ENCODE results near the gene BAZ1A. TPM values are rescaled to one million over a fixed set of nuclear protein-coding genes. Genes with fewer than 3 reads are reported as not detected.

The BAZ1A gene
- total RNA-seq, 1 experiment from 2014 or later: 28.2 TPM

DNA sequence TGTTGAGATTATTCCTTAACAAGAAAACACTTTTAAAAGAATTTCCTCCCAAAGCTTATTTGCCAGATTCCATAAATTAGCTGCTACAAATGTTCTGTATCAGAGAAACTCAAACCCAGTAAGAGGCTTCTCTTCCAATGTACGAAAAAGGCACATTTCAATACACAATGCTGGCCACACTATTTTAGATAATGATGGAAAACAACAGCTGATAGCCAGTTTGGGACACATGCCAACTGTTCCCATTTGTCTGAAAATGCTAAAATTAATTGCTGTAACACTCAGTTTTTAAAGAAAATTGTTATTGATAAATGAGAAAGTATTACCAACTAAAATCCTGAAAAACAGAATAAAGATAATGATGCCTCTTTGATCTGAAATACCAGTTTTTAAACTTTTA is 165.2 kb downstream of the BAZ1A start (continued):
- TF ChIP-seq, protein P1, sequence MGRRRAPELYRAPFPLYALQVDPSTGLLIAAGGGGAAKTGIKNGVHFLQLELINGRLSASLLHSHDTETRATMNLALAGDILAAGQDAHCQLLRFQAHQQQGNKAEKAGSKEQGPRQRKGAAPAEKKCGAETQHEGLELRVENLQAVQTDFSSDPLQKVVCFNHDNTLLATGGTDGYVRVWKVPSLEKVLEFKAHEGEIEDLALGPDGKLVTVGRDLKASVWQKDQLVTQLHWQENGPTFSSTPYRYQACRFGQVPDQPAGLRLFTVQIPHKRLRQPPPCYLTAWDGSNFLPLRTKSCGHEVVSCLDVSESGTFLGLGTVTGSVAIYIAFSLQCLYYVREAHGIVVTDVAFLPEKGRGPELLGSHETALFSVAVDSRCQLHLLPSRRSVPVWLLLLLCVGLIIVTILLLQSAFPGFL (CRISPR knock-in tag; IDR thresholded peaks at IDR 0.05; ENCODE audit: borderline replicate concordance): no peak
- no peak for TF ChIP-seq TEAD1 (CRISPR knock-in tag; IDR thresholded peaks at IDR 0.05)

DNA sequence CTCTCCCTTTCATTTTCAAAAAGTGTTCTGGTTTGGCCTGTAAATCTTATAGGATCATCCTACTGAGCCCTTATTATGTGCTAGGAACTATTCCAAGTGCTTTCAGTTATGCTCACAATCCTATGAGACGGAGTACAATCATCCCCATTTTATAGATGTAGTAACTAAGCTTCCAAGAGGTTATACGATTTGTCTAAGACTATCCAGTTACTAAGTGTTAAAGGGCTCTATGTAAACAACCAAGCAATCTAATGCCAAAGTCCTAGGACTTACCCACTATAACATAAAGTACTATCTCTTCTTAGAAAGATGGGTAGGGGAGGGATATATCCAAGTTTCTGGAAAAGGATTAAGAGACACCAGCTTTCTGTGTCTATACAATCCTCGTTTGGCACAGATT is 167.4 kb downstream of the BAZ1A start:
- no peaks in the 10 kb centered on the region for H3K9me3 Mint-ChIP-seq
- POLR2A ChIA-PET: no interaction called here
- TF ChIP-seq CREM (CRISPR knock-in tag; IDR thresholded peaks at IDR 0.05) (no peak), NFATC4 (CRISPR knock-in tag; IDR thresholded peaks at IDR 0.05) (no peak), TP53 (CRISPR knock-in tag; IDR thresholded peaks at IDR 0.05) (no peak), ELF4 (CRISPR knock-in tag; IDR thresholded peaks at IDR 0.05; ENCODE audit: low read depth) (no peak)
- TF ChIP-seq, protein P2, sequence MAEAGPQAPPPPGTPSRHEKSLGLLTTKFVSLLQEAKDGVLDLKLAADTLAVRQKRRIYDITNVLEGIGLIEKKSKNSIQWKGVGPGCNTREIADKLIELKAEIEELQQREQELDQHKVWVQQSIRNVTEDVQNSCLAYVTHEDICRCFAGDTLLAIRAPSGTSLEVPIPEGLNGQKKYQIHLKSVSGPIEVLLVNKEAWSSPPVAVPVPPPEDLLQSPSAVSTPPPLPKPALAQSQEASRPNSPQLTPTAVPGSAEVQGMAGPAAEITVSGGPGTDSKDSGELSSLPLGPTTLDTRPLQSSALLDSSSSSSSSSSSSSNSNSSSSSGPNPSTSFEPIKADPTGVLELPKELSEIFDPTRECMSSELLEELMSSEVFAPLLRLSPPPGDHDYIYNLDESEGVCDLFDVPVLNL (CRISPR knock-in tag; IDR thresholded peaks at IDR 0.05; ENCODE audit: borderline replicate concordance, low read depth): no peak
- TF ChIP-seq, protein P3, sequence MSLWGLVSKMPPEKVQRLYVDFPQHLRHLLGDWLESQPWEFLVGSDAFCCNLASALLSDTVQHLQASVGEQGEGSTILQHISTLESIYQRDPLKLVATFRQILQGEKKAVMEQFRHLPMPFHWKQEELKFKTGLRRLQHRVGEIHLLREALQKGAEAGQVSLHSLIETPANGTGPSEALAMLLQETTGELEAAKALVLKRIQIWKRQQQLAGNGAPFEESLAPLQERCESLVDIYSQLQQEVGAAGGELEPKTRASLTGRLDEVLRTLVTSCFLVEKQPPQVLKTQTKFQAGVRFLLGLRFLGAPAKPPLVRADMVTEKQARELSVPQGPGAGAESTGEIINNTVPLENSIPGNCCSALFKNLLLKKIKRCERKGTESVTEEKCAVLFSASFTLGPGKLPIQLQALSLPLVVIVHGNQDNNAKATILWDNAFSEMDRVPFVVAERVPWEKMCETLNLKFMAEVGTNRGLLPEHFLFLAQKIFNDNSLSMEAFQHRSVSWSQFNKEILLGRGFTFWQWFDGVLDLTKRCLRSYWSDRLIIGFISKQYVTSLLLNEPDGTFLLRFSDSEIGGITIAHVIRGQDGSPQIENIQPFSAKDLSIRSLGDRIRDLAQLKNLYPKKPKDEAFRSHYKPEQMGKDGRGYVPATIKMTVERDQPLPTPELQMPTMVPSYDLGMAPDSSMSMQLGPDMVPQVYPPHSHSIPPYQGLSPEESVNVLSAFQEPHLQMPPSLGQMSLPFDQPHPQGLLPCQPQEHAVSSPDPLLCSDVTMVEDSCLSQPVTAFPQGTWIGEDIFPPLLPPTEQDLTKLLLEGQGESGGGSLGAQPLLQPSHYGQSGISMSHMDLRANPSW (CRISPR knock-in tag; conservative IDR thresholded peaks at IDR 0.05; ENCODE audit: low read depth): no peak
- TF ChIP-seq, protein P4, sequence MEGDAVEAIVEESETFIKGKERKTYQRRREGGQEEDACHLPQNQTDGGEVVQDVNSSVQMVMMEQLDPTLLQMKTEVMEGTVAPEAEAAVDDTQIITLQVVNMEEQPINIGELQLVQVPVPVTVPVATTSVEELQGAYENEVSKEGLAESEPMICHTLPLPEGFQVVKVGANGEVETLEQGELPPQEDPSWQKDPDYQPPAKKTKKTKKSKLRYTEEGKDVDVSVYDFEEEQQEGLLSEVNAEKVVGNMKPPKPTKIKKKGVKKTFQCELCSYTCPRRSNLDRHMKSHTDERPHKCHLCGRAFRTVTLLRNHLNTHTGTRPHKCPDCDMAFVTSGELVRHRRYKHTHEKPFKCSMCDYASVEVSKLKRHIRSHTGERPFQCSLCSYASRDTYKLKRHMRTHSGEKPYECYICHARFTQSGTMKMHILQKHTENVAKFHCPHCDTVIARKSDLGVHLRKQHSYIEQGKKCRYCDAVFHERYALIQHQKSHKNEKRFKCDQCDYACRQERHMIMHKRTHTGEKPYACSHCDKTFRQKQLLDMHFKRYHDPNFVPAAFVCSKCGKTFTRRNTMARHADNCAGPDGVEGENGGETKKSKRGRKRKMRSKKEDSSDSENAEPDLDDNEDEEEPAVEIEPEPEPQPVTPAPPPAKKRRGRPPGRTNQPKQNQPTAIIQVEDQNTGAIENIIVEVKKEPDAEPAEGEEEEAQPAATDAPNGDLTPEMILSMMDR (IDR thresholded peaks at IDR 0.05): no peak
- TF ChIP-seq, protein P5, sequence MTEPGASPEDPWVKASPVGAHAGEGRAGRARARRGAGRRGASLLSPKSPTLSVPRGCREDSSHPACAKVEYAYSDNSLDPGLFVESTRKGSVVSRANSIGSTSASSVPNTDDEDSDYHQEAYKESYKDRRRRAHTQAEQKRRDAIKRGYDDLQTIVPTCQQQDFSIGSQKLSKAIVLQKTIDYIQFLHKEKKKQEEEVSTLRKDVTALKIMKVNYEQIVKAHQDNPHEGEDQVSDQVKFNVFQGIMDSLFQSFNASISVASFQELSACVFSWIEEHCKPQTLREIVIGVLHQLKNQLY (CRISPR knock-in tag; IDR thresholded peaks at IDR 0.05): no peak
- DNase-seq (ENCODE audit: low spot score) (no peak), ATAC-seq (no peak)
- no peaks in the 10 kb centered on the region for H3K4me1 Mint-ChIP-seq
- no peak overlapping the region for H3K4me3 Mint-ChIP-seq
- CTCF ChIA-PET: interaction anchor here (5.4 kb wide), 1 partner anchor 15 kb away, joined by 35 read pairs; no protein-coding TSS in a partner anchor
- H3K36me3 Mint-ChIP-seq: peaks cover 11% of the 10 kb centered on the region
- H3K27me3 Mint-ChIP-seq (ENCODE audit: low read depth): no peaks in the 10 kb centered on the region
- no peak overlapping the region for H3K27ac Mint-ChIP-seq

Other genes starting within 250 kb of the BAZ1A start
- gene SNX6, start 245.2 kb downstream of the BAZ1A start, total RNA-seq (2021): 49.5 to 56.0 TPM (median 51.3 TPM) in 3 replicates
- 13.1 to 20.1 TPM (median 14.7 TPM) in 3 replicates for gene CFL2, start 160.8 kb downstream of the BAZ1A start, total RNA-seq (2021)
- 54.0 to 57.0 TPM (median 55.1 TPM) in 3 replicates for gene SRP54, start 107.6 kb upstream of the BAZ1A start, total RNA-seq (2021)
- gene FAM177A1, start 170.9 kb upstream of the BAZ1A start, total RNA-seq (2021): 36.8 to 44.7 TPM (median 44.3 TPM) in 3 replicates
- 31.2 to 33.8 TPM (median 31.6 TPM) in 3 replicates for gene PPP2R3C, start 246.6 kb upstream of the BAZ1A start, total RNA-seq (2021)
- 33.6 to 44.1 TPM (median 36.7 TPM) in 3 replicates for gene PRORP, start 247.2 kb upstream of the BAZ1A start, total RNA-seq (2021)

All from WTC11 (cell line).